Nephron (organoid): Measurements from ENCODE around the gene CTSK.

ENCODE experiments used
- H3K27ac Mint-ChIP-seq, 3 experiments: 2 replicates each; pipeline ENCODE4 v1.8.0; 2020; ENCODE audit warnings: mixed read lengths in 3 of 3, mild to moderate bottlenecking in 2 of 3, moderate library complexity in 1 of 3
- H3K27me3 Mint-ChIP-seq: 2 replicates; pipeline ENCODE4 v1.8.0; 2021; ENCODE audit warnings: low read depth, mild to moderate bottlenecking, moderate library complexity, mixed read lengths
- H3K36me3 Mint-ChIP-seq: 2 replicates; pipeline ENCODE4 v1.8.0; 2020; ENCODE audit warnings: low read depth, mixed read lengths
- H3K4me1 Mint-ChIP-seq: 2 replicates; pipeline ENCODE4 v1.8.0; 2020; ENCODE audit warnings: mixed read lengths
- H3K4me3 Mint-ChIP-seq, 3 experiments: 2 replicates each; pipeline ENCODE4 v1.8.0; 2020; ENCODE audit warnings: mild to moderate bottlenecking in 3 of 3, mixed read lengths in 3 of 3, moderate library complexity in 2 of 3
- H3K9me3 Mint-ChIP-seq: 2 replicates; pipeline ENCODE4 v1.8.0; 2020; ENCODE audit warnings: mixed read lengths
- CTCF ChIP-seq, 3 experiments: fragments of 200-600 bp; sonication (generic); IDR thresholded peaks; one replicate each; pipeline ENCODE4 v1.5.0; 2021; ENCODE audit warnings: antibody characterized with exemption in 3 of 3; ENCODE audit not compliant: unreplicated experiment in 3 of 3

CTSK gene

GRCh38 chr1:150761801-150762200, 46.3 kb downstream of the CTSK start:
- Mint-ChIP-seq H3K36me3 (peaks cover 6% of the 10 kb centered on the region), H3K27ac (no peak overlapping the region), H3K9me3 (peaks cover 12% of the 10 kb centered on the region), H3K4me3 (no peak overlapping the region), H3K27me3 (no peaks in the 10 kb centered on the region), H3K4me1 (peaks cover 14% of the 10 kb centered on the region)
- TF ChIP-seq CTCF (IDR thresholded peaks at IDR 0.05; ENCODE audit: unreplicated experiment in 3 of 3), result no peak

DNA sequence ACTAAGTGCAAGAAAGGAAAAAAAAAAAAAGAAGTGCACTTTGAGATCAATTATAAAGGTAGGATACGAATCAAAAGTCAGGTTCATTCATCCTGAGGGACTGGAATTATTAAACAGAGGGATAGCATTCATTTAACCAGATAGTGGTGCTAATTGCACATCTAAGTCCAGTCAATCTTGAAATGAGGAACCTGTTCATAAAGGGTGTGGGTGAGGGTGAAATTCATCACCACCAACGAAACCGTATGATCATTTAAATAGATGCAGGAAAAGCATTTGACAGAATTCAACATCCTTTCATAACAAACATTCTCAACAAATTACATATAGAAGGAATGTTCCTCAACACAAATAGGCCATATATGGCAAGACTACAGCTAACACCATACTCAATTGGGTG, 48.0 kb downstream of the CTSK start:
- Mint-ChIP-seq H3K9me3 (peaks cover 12% of the 10 kb centered on the region), H3K4me1 (peaks cover 7% of the 10 kb centered on the region), H3K27me3 (no peaks in the 10 kb centered on the region), H3K36me3 (peaks cover 6% of the 10 kb centered on the region), H3K27ac (no peak overlapping the region), H3K4me3 (no peak overlapping the region)
- TF ChIP-seq CTCF (IDR thresholded peaks at IDR 0.05; ENCODE audit: unreplicated experiment in 3 of 3), result no peak

GRCh38 chr1:150753416-150753815, 54.6 kb downstream of the CTSK start:
- H3K4me3 Mint-ChIP-seq, result no peak overlapping the region
- no peaks in the 10 kb centered on the region for H3K27me3 Mint-ChIP-seq
- H3K9me3 Mint-ChIP-seq, result no peaks in the 10 kb centered on the region
- no peak for TF ChIP-seq CTCF (IDR thresholded peaks at IDR 0.05; ENCODE audit: unreplicated experiment in 3 of 3)
- no peaks in the 10 kb centered on the region for H3K4me1 Mint-ChIP-seq
- H3K27ac Mint-ChIP-seq, result no peak overlapping the region
- H3K36me3 Mint-ChIP-seq, result no peaks in the 10 kb centered on the region

DNA sequence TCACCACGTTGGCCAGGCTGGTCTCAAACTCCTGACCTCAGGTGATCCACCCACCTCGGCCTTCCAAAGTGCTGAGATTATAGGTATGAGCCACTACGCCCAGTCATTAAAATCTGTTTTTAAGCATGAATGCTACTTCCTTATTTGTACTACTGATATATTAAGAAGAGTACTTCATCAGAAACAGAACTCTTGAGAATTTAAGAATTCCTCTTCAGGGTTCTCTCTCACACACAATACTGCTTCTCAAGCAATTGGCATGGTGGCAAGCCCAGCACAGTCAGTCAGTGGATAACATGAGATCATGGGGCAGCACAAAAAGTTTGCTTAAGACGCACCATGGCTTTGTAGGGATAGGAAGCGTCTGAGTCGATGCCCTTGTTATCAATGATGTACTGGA, 56.6 kb downstream of the CTSK start:
- Mint-ChIP-seq H3K4me3 (no peak overlapping the region), H3K27me3 (no peaks in the 10 kb centered on the region), H3K36me3 (no peaks in the 10 kb centered on the region), H3K9me3 (no peaks in the 10 kb centered on the region), H3K27ac (no peak overlapping the region), H3K4me1 (no peaks in the 10 kb centered on the region)
- TF ChIP-seq CTCF (IDR thresholded peaks at IDR 0.05; ENCODE audit: unreplicated experiment in 3 of 3), result no peak

GRCh38 chr1:150749720-150750311, 58.2 kb downstream of the CTSK start:
- H3K4me3 Mint-ChIP-seq, result no peak overlapping the region
- H3K4me1 Mint-ChIP-seq, result no peaks in the 10 kb centered on the region
- no peaks in the 10 kb centered on the region for H3K9me3 Mint-ChIP-seq

More at GRCh38 chr1:150749720-150750311, 58.2 kb downstream of the CTSK start:
- no peaks in the 10 kb centered on the region for H3K27me3 Mint-ChIP-seq
- no peak overlapping the region for H3K27ac Mint-ChIP-seq
- TF ChIP-seq CTCF (IDR thresholded peaks at IDR 0.05; ENCODE audit: unreplicated experiment in 3 of 3), result no peak
- H3K36me3 Mint-ChIP-seq, result no peaks in the 10 kb centered on the region
